ENCODE data around the gene RNF149. TPM values are rescaled to one million over a fixed set of nuclear protein-coding genes. Genes with fewer than 3 reads are reported as not detected.
"Not testable (repeated sequence)": the region's sequence is repeated elsewhere in the genome, so short reads cannot be mapped to it uniquely, and the experiment has no call there.

RNF149 gene
- total and polyA plus RNA-seq, 2 donors = 45.8 to 105 TPM

DNA sequence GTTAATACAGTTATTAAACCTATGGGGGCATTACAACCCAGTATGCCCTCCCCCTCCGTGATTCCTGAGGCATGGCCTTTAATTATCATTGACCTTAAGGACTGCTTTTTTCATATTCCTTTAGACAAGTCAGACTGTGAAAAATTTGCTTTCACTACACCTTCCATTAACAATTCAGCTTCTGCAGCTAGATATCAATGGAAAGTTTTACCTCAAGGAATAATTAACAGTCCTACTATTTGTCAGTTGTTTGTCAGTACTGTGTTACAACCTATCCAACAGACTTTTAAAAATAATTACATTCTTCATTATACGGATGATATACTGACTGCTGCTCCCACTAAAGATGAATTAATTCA, 68.8 kb downstream of the RNF149 start:
- not testable (repeated sequence) for DNase-seq (ENCODE audit: low read depth in 6 of 9, low spot score in 9 of 9); H3K9me3 ChIP-seq (ENCODE audit: control insufficient read depth in 2 of 2, insufficient read depth in 1 of 2, low read length in 1 of 2); H3K27ac ChIP-seq (ENCODE audit: low read depth in 1 of 2, low read length in 1 of 2); H3K4me3 ChIP-seq (ENCODE audit: low read length in 2 of 2); H3K4me1 ChIP-seq (ENCODE audit: control insufficient read depth in 2 of 2, insufficient read depth in 2 of 2, low read length in 2 of 2); H3K36me3 ChIP-seq (ENCODE audit: control insufficient read depth in 2 of 2, insufficient read depth in 2 of 2, low read length in 1 of 2); H3K27me3 ChIP-seq (ENCODE audit: control insufficient read depth in 2 of 2, insufficient read depth in 1 of 2, low read length in 1 of 2)
- WGBS = 93% methylated on average over 2 of the region's 2 CpGs

DNA sequence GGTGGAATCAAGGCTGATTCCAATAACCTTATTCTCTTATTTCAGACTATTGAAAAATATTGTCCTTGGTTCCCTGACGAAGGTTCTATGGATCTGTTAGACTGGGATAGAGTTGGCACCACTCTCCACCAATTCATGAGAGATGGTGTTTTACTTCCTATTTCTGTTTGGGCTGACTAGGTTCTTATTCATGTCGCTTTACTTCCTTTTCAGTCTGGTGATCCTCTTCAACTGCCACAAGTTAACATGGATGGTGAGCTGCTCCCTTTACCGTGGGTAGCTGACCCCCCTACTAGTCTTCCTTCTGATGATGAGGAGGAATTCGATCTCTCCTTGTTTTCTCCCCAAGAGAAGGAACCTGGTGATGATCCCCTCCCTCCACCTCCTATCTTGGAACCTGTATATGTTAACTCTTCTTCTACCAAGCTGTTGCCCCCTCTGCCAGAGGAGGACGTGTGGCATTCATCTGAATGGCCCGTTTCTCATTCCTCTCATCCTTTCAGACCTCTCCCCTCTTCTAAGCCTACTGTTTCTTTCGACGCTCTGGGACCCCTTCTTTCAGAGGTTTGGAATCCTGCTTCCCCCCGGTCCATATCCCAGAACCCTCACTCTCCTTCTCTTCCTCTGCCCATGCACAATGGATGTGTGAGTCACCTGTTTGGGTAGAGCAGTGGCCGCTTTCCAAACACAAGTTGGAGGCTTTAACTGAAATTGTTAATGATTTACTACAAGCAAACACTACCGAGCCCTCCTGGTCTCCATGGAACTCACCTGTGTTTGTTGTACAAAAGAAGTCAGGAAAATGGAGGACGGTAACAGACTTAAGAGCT, 69.4 kb downstream of the RNF149 start:
- 87% methylated on average over 12 of the region's 12 CpGs for WGBS
- Histone ChIP-seq H3K27ac (ENCODE audit: low read depth in 1 of 2, low read length in 1 of 2) (no peak overlapping the region), H3K4me1 (ENCODE audit: control insufficient read depth in 2 of 2, insufficient read depth in 2 of 2, low read length in 2 of 2) (no peaks in the 10 kb centered on the region)

DNA sequence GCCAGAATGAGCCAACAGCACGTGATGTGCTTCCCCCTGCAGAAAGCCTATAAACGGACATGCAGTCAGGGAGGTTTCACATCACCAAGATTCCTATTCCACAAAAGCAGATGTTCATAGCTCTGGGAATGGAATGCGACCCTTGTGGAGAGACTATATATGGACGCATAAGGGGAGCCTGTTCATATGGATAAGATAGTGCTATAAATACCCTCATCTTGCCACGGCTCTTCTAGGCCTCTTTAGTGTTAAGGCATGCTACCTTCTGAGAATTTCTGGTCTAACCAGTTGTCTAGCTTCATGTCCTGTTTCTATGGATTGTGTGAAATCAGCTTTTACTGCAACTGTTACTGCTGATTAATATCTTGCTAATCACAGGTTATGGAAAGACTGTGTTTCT, 70.6 kb downstream of the RNF149 start:
- 94% methylated on average over 5 of the region's 5 CpGs for WGBS
- not testable (repeated sequence) for H3K4me3 ChIP-seq (ENCODE audit: low read length in 2 of 2); H3K4me1 ChIP-seq (ENCODE audit: control insufficient read depth in 2 of 2, insufficient read depth in 2 of 2, low read length in 2 of 2); DNase-seq (ENCODE audit: low read depth in 6 of 9, low spot score in 9 of 9); H3K27ac ChIP-seq (ENCODE audit: low read depth in 1 of 2, low read length in 1 of 2); H3K9me3 ChIP-seq (ENCODE audit: control insufficient read depth in 2 of 2, insufficient read depth in 1 of 2, low read length in 1 of 2); H3K27me3 ChIP-seq (ENCODE audit: control insufficient read depth in 2 of 2, insufficient read depth in 1 of 2, low read length in 1 of 2); H3K36me3 ChIP-seq (ENCODE audit: control insufficient read depth in 2 of 2, insufficient read depth in 2 of 2, low read length in 1 of 2)

More for the DNA sequence above, 69.4 kb downstream of the RNF149 start:
- Histone ChIP-seq H3K4me3 (ENCODE audit: low read length in 2 of 2) (no peak overlapping the region), H3K27me3 (ENCODE audit: control insufficient read depth in 2 of 2, insufficient read depth in 1 of 2, low read length in 1 of 2) (no peaks in the 10 kb centered on the region), H3K36me3 (ENCODE audit: control insufficient read depth in 2 of 2, insufficient read depth in 2 of 2, low read length in 1 of 2) (no peaks in the 10 kb centered on the region), H3K9me3 (ENCODE audit: control insufficient read depth in 2 of 2, insufficient read depth in 1 of 2, low read length in 1 of 2) (no peaks in the 10 kb centered on the region)
- DNase-seq (ENCODE audit: low read depth in 6 of 9, low spot score in 9 of 9) = no peak

DNA sequence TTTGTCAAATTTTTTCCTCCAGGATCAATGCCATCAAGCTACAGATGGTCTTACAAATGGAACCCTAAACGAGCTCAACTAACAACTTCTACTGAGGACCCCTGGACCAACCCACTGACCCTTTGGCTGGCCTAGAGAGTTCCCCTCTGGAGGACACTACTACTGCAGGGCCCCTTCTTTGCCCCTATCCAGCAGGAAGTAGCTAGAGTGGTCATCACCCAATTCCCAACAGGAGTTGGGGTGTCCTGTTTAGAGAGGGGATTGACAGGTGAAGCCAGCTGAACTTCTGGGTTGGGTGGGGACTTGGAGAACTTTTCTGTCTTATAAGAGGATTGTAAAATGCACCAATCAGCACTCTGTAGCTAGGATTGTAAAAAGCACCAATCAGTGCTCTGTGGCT, 72.5 kb downstream of the RNF149 start:
- not testable (repeated sequence) for H3K4me3 ChIP-seq (ENCODE audit: low read length in 2 of 2); H3K9me3 ChIP-seq (ENCODE audit: control insufficient read depth in 2 of 2, insufficient read depth in 1 of 2, low read length in 1 of 2); H3K27ac ChIP-seq (ENCODE audit: low read depth in 1 of 2, low read length in 1 of 2); H3K4me1 ChIP-seq (ENCODE audit: control insufficient read depth in 2 of 2, insufficient read depth in 2 of 2, low read length in 2 of 2); DNase-seq (ENCODE audit: low read depth in 6 of 9, low spot score in 9 of 9); H3K27me3 ChIP-seq (ENCODE audit: control insufficient read depth in 2 of 2, insufficient read depth in 1 of 2, low read length in 1 of 2); H3K36me3 ChIP-seq (ENCODE audit: control insufficient read depth in 2 of 2, insufficient read depth in 2 of 2, low read length in 1 of 2)
- 97% methylated on average over 1 of the region's 1 CpG for WGBS

DNA sequence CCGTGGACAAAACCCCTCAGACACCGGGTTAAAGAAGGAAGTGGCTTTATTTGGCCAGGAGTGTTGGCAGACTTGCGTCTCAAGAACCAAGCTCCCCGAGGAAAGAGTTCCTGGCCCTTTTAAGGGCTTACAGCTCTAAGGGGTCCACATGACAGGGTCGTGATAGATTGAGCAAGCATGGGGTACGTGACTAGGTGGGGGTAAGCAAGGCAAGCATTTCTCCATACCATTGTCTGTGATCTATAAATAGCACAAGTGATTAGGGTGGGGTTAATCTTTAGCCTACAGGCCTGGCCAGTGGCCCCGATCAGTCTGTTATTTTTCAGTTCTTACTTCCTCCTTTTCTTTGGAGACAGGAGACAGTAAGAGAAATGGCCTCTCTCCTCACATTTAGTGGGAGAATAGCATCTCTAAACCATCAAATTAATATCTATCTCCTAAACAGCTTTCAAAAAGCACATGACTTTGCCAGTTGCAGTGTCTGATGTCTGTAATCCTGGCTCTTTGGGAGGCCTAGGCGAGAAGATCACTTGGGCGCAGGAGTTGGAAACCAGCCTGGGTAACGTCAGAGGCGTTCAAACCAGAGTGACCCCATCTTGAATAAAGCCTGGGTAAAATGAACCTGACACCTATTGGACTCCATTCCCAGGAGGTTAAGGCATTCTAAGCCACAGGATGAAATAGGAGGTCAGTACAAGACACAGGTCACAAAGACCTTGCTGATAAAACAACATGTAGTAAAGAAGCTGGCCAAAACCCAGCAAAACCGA, 74.1 kb downstream of the RNF149 start:
- Histone ChIP-seq H3K4me3 (ENCODE audit: low read length in 2 of 2) (no peak overlapping the region), H3K4me1 (ENCODE audit: control insufficient read depth in 2 of 2, insufficient read depth in 2 of 2, low read length in 2 of 2) (no peaks in the 10 kb centered on the region), H3K9me3 (ENCODE audit: control insufficient read depth in 2 of 2, insufficient read depth in 1 of 2, low read length in 1 of 2) (no peaks in the 10 kb centered on the region), H3K27me3 (ENCODE audit: control insufficient read depth in 2 of 2, insufficient read depth in 1 of 2, low read length in 1 of 2) (no peaks in the 10 kb centered on the region), H3K36me3 (ENCODE audit: control insufficient read depth in 2 of 2, insufficient read depth in 2 of 2, low read length in 1 of 2) (no peaks in the 10 kb centered on the region), H3K27ac (ENCODE audit: low read depth in 1 of 2, low read length in 1 of 2) (no peak overlapping the region)
- DNase-seq (ENCODE audit: low read depth in 6 of 9, low spot score in 9 of 9) = no peak
- WGBS = 90% methylated on average over 12 of the region's 12 CpGs

DNA sequence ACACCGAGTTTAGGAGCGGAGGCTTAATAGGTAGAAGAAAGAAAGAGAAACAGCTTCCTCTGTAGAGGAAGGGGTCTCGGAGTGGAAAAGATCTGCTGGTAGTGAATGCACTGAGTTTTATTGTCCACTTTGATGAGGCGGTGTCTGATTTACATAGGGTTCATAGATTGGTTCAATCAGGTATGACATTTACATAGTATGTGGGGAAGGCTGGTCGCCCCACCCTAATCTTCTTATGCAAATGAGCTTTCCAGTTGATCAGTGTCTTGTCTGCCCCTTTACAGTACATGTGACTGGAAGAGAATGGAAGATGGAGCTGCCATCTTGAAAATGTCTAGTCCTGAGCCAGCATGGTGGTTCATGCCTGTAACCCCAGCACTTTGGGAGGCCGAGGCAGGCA, 75.7 kb downstream of the RNF149 start:
- DNase-seq (ENCODE audit: low read depth in 6 of 9, low spot score in 9 of 9) = no peak
- Histone ChIP-seq H3K27me3 (ENCODE audit: control insufficient read depth in 2 of 2, insufficient read depth in 1 of 2, low read length in 1 of 2) (no peaks in the 10 kb centered on the region), H3K4me1 (ENCODE audit: control insufficient read depth in 2 of 2, insufficient read depth in 2 of 2, low read length in 2 of 2) (no peaks in the 10 kb centered on the region), H3K36me3 (ENCODE audit: control insufficient read depth in 2 of 2, insufficient read depth in 2 of 2, low read length in 1 of 2) (no peaks in the 10 kb centered on the region), H3K4me3 (ENCODE audit: low read length in 2 of 2) (no peak overlapping the region), H3K9me3 (ENCODE audit: control insufficient read depth in 2 of 2, insufficient read depth in 1 of 2, low read length in 1 of 2) (no peaks in the 10 kb centered on the region), H3K27ac (ENCODE audit: low read depth in 1 of 2, low read length in 1 of 2) (no peak overlapping the region)
- 96% methylated on average over 6 of the region's 6 CpGs for WGBS

DNA sequence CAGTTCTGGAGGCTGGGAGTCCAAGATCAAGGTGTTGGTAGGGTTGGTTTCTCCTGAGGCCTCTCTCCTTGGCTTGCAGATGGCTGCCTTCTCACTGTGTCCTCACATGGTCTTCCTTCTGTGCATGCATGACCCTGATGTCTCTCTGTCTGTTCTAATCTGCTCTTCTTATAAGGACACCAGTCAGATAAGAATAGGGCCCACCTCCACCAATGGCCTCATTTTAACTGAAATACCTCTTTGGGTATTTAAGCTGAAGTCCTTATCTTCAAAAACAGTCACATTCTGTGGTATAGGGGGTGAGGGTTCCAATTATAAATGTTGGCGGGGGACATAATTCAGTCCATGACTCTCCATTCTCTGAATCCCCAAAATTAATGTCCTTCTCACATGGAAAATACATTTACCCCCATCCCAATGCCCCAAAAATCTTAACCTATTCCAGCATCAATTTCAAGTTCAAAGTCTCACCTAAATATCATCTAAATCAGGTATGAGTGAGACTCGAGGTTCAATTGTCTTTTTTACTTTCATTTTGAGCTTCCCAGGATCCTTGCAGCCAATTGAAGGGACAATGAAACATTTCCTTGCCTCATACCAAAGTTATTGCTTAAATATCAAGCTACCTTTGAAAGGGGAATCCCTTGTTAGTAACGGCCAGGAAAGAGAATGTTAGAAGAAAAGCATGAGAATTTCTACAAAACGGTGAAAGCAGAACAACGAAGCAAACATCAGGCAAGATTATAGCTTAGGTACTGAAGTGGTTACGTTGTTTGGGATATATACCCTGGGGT, 76.4 kb downstream of the RNF149 start:
- no peaks in the 10 kb centered on the region for H3K27me3 ChIP-seq (ENCODE audit: control insufficient read depth in 2 of 2, insufficient read depth in 1 of 2, low read length in 1 of 2)
- no peak overlapping the region for H3K4me3 ChIP-seq (ENCODE audit: low read length in 2 of 2)
- H3K36me3 ChIP-seq (ENCODE audit: control insufficient read depth in 2 of 2, insufficient read depth in 2 of 2, low read length in 1 of 2) = no peaks in the 10 kb centered on the region
- H3K9me3 ChIP-seq (ENCODE audit: control insufficient read depth in 2 of 2, insufficient read depth in 1 of 2, low read length in 1 of 2) = no peaks in the 10 kb centered on the region
- no peak for DNase-seq (ENCODE audit: low read depth in 6 of 9, low spot score in 9 of 9)
- H3K27ac ChIP-seq (ENCODE audit: low read depth in 1 of 2, low read length in 1 of 2) = no peak overlapping the region
- 97% methylated on average over 6 of the region's 6 CpGs for WGBS
- no peaks in the 10 kb centered on the region for H3K4me1 ChIP-seq (ENCODE audit: control insufficient read depth in 2 of 2, insufficient read depth in 2 of 2, low read length in 2 of 2)

DNA sequence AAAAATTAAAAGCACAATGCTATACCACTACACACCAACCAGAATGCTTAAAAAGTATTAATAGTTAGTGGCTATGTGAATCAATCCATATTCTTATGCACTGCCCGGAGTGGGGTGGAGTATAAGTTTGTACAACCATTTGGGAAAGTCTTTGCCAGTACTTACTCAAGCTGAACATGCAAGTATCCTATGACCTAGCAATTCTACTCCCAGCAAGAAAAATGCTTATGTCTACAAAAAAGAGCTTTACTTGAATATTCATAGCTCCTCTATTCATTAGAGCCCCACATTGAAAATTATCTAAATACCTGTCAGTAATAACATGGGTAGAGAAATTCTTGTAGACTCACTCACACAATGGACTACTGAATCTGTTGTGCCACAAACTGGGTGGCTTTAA, 77.3 kb downstream of the RNF149 start:
- Histone ChIP-seq H3K9me3 (ENCODE audit: control insufficient read depth in 2 of 2, insufficient read depth in 1 of 2, low read length in 1 of 2) (no peaks in the 10 kb centered on the region), H3K27me3 (ENCODE audit: control insufficient read depth in 2 of 2, insufficient read depth in 1 of 2, low read length in 1 of 2) (no peaks in the 10 kb centered on the region), H3K4me3 (ENCODE audit: low read length in 2 of 2) (no peak overlapping the region), H3K4me1 (ENCODE audit: control insufficient read depth in 2 of 2, insufficient read depth in 2 of 2, low read length in 2 of 2) (no peaks in the 10 kb centered on the region), H3K36me3 (ENCODE audit: control insufficient read depth in 2 of 2, insufficient read depth in 2 of 2, low read length in 1 of 2) (no peaks in the 10 kb centered on the region), H3K27ac (ENCODE audit: low read depth in 1 of 2, low read length in 1 of 2) (no peak overlapping the region)
- no peak for DNase-seq (ENCODE audit: low read depth in 6 of 9, low spot score in 9 of 9)
- WGBS = 94% methylated on average over 1 of the region's 1 CpG

DNA sequence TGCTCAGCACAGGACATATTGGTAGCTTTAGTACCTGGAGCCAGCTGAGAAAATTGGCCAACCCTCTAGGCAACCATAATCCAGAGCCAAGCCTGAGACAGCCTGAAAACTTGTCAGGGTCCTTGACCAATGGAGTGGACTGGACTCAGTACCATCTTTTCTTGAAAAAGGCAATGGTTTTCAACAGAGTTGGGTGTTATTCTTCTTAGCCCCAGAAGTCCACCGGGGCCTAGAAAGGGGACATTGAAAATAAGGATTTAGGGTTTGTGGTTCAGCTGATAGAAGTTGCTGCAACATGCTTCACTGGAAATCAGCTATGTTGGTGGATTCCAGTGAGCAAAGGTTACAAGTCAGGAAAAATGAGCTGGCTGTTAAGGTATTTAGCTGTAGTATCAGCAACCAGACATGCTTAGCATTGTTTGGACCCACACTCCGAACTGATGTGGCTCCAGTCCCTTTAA, 77.9 kb downstream of the RNF149 start:
- WGBS = 69% methylated on average over 2 of the region's 2 CpGs
- no peaks in the 10 kb centered on the region for H3K9me3 ChIP-seq (ENCODE audit: control insufficient read depth in 2 of 2, insufficient read depth in 1 of 2, low read length in 1 of 2)
- no peak overlapping the region for H3K27ac ChIP-seq (ENCODE audit: low read depth in 1 of 2, low read length in 1 of 2)
- no peaks in the 10 kb centered on the region for H3K36me3 ChIP-seq (ENCODE audit: control insufficient read depth in 2 of 2, insufficient read depth in 2 of 2, low read length in 1 of 2)
- DNase-seq (ENCODE audit: low read depth in 6 of 9, low spot score in 9 of 9) = no peak
- no peak overlapping the region for H3K4me3 ChIP-seq (ENCODE audit: low read length in 2 of 2)
- no peaks in the 10 kb centered on the region for H3K27me3 ChIP-seq (ENCODE audit: control insufficient read depth in 2 of 2, insufficient read depth in 1 of 2, low read length in 1 of 2)
- no peaks in the 10 kb centered on the region for H3K4me1 ChIP-seq (ENCODE audit: control insufficient read depth in 2 of 2, insufficient read depth in 2 of 2, low read length in 2 of 2)
